K562 (cell line): ENCODE data around the gene RYR3.

Experiments used
- EGR1 ChIP-seq: fragments of 450-650 bp; conservative IDR thresholded peaks from 2 replicates; pipeline ENCODE4 v1.6.1; 2017; ENCODE audit warnings: mild to moderate bottlenecking
- IFI16 ChIP-seq: fragments of 250-450 bp; sonication (Bioruptor Pico); IDR thresholded peaks from 2 replicates; pipeline ENCODE4 v2.1.2; 2022; ENCODE audit warnings: mild to moderate bottlenecking, inconsistent platforms
- NEUROD1 ChIP-seq: fragments of 150-350 bp; IDR thresholded peaks from 2 replicates; pipeline ENCODE4 v1.6.1; 2014; ENCODE audit warnings: borderline replicate concordance, low read length, low read depth; ENCODE audit not compliant: partially characterized antibody
- NFYB ChIP-seq: IDR thresholded peaks from 2 replicates; pipeline ENCODE4 v1.6.1; 2011; ENCODE audit warnings: mild to moderate bottlenecking, moderate library complexity; ENCODE audit not compliant: insufficient read length; ENCODE audit errors: extremely low read depth
- TF ChIP-seq, protein P1 (sequence below): sonication (generic); formaldehyde crosslinking; IDR thresholded peaks from 2 replicates; pipeline ENCODE4 v1.8.0; 2022; ENCODE audit warnings: mild to moderate bottlenecking, missing genetic modification reagents

DNA sequence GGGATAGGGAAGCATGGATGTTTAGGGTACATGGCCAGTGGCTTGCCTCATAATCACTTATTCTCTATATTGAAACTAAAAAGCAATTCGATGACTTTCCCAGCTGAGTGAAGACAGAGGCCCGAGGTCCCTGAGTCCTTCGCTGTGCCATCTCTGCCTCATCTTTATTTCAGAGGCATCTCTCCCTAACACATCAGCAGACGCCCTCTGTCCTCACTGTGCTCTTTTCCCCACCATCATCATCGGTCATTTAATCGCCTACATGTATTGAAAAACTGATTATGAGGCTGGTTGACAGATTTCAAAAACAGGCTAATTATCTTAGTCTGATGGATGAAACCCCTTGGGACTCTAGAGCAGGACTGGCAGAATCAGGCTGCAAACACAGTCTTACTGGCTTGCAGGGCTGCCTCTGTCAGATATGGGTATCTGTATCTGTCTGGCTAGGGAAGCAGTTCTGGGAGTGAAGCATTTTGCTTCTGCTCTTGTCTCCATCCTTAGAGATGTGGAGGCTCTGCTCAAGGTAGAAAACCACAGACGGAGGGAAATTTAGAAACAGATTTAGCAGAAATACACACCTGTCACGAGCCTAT, 366.6 kb downstream of the RYR3 start:
- no peak for TF ChIP-seq NFYB
- TF ChIP-seq NEUROD1 = no peak
- no peak for TF ChIP-seq EGR1
- no peak for TF ChIP-seq IFI16 (CRISPR knock-in tag)
- TF ChIP-seq, protein P1, sequence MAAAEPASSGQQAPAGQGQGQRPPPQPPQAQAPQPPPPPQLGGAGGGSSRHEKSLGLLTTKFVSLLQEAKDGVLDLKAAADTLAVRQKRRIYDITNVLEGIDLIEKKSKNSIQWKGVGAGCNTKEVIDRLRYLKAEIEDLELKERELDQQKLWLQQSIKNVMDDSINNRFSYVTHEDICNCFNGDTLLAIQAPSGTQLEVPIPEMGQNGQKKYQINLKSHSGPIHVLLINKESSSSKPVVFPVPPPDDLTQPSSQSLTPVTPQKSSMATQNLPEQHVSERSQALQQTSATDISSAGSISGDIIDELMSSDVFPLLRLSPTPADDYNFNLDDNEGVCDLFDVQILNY = no peak
